Measurements from ENCODE around the gene SLC29A1.

Gene SLC29A1

DNA sequence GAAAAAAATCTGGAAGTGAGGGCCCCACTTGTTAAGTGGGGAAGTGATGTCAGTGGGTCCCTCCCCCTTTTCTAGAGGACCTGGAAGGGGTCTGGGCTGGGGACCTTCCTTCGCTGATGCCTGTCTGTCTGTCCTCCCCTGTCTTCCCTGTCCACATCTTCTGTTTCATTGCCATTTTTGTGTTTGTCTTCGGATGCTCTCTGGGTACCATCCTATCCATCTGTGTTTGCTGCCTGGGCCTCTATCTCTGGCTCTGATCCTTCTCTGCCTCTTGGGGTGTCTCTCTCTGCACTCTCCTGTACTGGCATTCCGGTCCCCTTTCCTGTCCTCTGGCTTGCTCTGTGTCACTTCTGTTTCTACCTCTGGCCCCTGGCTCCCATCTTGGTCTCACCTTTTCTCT lies 49.1 kb downstream of the SLC29A1 start:
- TF ChIP-seq ARNTL (CRISPR knock-in tag; IDR thresholded peaks at IDR 0.05; ENCODE audit: borderline replicate concordance, low read depth) (no peak), TCF4 (CRISPR knock-in tag; IDR thresholded peaks at IDR 0.05; ENCODE audit: borderline replicate concordance) (no peak), ZNF8 (CRISPR knock-in tag; IDR thresholded peaks at IDR 0.05) (no peak)
- ATAC-seq, result no peak

DNA sequence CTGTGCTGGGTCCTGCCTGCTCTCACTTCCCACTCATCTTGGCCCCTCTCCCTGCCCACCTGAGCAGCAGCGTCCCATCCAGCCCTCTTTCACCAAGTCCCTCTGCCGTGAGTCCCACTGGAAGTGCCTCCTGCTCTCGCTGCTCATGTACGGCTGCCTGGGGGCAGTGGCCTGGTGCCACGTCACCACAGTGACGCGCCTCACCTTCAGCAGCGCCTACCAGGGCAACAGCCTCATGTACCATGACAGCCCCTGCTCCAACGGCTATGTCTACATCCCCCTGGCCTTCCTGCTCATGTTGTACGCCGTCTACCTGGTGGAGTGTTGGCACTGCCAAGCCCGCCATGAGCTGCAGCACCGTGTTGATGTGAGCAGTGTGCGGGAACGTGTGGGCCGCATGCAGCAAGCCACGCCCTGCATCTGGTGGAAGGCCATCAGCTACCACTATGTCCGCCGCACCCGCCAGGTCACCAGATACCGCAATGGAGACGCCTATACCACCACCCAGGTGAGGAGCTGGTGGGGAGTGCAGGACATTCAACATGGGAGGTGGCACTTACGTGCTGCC lies 49.7 kb downstream of the SLC29A1 start:
- TF ChIP-seq, protein P1, sequence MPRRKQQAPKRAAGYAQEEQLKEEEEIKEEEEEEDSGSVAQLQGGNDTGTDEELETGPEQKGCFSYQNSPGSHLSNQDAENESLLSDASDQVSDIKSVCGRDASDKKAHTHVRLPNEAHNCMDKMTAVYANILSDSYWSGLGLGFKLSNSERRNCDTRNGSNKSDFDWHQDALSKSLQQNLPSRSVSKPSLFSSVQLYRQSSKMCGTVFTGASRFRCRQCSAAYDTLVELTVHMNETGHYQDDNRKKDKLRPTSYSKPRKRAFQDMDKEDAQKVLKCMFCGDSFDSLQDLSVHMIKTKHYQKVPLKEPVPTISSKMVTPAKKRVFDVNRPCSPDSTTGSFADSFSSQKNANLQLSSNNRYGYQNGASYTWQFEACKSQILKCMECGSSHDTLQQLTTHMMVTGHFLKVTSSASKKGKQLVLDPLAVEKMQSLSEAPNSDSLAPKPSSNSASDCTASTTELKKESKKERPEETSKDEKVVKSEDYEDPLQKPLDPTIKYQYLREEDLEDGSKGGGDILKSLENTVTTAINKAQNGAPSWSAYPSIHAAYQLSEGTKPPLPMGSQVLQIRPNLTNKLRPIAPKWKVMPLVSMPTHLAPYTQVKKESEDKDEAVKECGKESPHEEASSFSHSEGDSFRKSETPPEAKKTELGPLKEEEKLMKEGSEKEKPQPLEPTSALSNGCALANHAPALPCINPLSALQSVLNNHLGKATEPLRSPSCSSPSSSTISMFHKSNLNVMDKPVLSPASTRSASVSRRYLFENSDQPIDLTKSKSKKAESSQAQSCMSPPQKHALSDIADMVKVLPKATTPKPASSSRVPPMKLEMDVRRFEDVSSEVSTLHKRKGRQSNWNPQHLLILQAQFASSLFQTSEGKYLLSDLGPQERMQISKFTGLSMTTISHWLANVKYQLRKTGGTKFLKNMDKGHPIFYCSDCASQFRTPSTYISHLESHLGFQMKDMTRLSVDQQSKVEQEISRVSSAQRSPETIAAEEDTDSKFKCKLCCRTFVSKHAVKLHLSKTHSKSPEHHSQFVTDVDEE (CRISPR knock-in tag; IDR thresholded peaks at IDR 0.05), result no peak
- TF ChIP-seq TCF4 (CRISPR knock-in tag; IDR thresholded peaks at IDR 0.05; ENCODE audit: borderline replicate concordance) (no peak), ISL1 (CRISPR knock-in tag; IDR thresholded peaks at IDR 0.05) (no peak), ZFP30 (CRISPR knock-in tag; IDR thresholded peaks at IDR 0.05) (no peak), SNAI2 (CRISPR knock-in tag; IDR thresholded peaks at IDR 0.05) (no peak), ZNF70 (CRISPR knock-in tag; IDR thresholded peaks at IDR 0.05) (no peak), ESRRG (CRISPR knock-in tag; IDR thresholded peaks at IDR 0.05) (no peak), ZC3H10 (CRISPR knock-in tag; IDR thresholded peaks at IDR 0.05) (no peak), ARNTL (CRISPR knock-in tag; IDR thresholded peaks at IDR 0.05; ENCODE audit: borderline replicate concordance, low read depth) (no peak), CSDC2 (CRISPR knock-in tag; IDR thresholded peaks at IDR 0.05) (no peak), PPARA (CRISPR knock-in tag; IDR thresholded peaks at IDR 0.05; ENCODE audit: borderline replicate concordance) (no peak), OSR1 (CRISPR knock-in tag; IDR thresholded peaks at IDR 0.05) (no peak), ZFP3 (CRISPR knock-in tag; IDR thresholded peaks at IDR 0.05) (no peak), ZNF8 (CRISPR knock-in tag; IDR thresholded peaks at IDR 0.05) (no peak), BACH2 (CRISPR knock-in tag; IDR thresholded peaks at IDR 0.05; ENCODE audit: borderline replicate concordance) (no peak), TOX (CRISPR knock-in tag; IDR thresholded peaks at IDR 0.05; ENCODE audit: borderline replicate concordance) (no peak)
- TF ChIP-seq, protein P2, sequence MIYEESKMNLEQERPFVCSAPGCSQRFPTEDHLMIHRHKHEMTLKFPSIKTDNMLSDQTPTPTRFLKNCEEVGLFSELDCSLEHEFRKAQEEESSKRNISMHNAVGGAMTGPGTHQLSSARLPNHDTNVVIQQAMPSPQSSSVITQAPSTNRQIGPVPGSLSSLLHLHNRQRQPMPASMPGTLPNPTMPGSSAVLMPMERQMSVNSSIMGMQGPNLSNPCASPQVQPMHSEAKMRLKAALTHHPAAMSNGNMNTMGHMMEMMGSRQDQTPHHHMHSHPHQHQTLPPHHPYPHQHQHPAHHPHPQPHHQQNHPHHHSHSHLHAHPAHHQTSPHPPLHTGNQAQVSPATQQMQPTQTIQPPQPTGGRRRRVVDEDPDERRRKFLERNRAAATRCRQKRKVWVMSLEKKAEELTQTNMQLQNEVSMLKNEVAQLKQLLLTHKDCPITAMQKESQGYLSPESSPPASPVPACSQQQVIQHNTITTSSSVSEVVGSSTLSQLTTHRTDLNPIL (CRISPR knock-in tag; IDR thresholded peaks at IDR 0.05; ENCODE audit: low read depth), result no peak
- no peak for ATAC-seq

DNA sequence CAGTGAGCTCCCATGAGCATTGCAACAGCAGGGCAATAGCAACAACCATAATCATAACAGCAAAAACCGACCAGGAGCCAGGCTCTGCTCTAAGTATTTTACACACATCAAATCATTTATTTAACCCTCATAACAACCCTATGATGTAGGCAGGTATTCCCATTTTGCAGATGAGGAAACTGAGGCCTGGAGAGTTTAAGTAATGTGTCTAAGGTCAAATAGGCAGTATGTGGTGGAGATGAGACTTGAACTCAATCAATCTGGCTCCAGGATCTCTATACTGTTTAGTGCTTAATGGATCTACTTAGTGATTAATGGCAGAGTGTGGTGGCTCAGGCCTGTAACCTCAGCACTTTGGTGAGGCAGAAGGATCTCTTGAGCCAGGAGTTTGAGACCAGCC lies 50.2 kb downstream of the SLC29A1 start:
- TF ChIP-seq TCF4 (CRISPR knock-in tag; IDR thresholded peaks at IDR 0.05; ENCODE audit: borderline replicate concordance) (no peak), ZFP3 (CRISPR knock-in tag; IDR thresholded peaks at IDR 0.05) (no peak), ARNTL (CRISPR knock-in tag; IDR thresholded peaks at IDR 0.05; ENCODE audit: borderline replicate concordance, low read depth) (no peak), PPARA (CRISPR knock-in tag; IDR thresholded peaks at IDR 0.05; ENCODE audit: borderline replicate concordance) (no peak), ZNF8 (CRISPR knock-in tag; IDR thresholded peaks at IDR 0.05) (no peak), ESRRG (CRISPR knock-in tag; IDR thresholded peaks at IDR 0.05) (no peak), ZNF70 (CRISPR knock-in tag; IDR thresholded peaks at IDR 0.05) (no peak), BACH2 (CRISPR knock-in tag; IDR thresholded peaks at IDR 0.05; ENCODE audit: borderline replicate concordance) (no peak), CSDC2 (CRISPR knock-in tag; IDR thresholded peaks at IDR 0.05) (no peak), SNAI2 (CRISPR knock-in tag; IDR thresholded peaks at IDR 0.05) (no peak), OSR1 (CRISPR knock-in tag; IDR thresholded peaks at IDR 0.05) (no peak), ZC3H10 (CRISPR knock-in tag; IDR thresholded peaks at IDR 0.05) (no peak), GLIS3 (CRISPR knock-in tag; IDR thresholded peaks at IDR 0.05) (no peak)
- TF ChIP-seq, protein P3, sequence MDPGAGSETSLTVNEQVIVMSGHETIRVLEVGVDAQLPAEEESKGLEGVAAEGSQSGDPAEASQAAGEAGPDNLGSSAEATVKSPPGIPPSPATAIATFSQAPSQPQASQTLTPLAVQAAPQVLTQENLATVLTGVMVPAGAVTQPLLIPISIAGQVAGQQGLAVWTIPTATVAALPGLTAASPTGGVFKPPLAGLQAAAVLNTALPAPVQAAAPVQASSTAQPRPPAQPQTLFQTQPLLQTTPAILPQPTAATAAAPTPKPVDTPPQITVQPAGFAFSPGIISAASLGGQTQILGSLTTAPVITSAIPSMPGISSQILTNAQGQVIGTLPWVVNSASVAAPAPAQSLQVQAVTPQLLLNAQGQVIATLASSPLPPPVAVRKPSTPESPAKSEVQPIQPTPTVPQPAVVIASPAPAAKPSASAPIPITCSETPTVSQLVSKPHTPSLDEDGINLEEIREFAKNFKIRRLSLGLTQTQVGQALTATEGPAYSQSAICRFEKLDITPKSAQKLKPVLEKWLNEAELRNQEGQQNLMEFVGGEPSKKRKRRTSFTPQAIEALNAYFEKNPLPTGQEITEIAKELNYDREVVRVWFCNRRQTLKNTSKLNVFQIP (CRISPR knock-in tag; IDR thresholded peaks at IDR 0.05; ENCODE audit: borderline replicate concordance, low read depth), result no peak
- TF ChIP-seq, protein P2 (CRISPR knock-in tag; IDR thresholded peaks at IDR 0.05; ENCODE audit: low read depth), result no peak
- TF ChIP-seq, protein P4, sequence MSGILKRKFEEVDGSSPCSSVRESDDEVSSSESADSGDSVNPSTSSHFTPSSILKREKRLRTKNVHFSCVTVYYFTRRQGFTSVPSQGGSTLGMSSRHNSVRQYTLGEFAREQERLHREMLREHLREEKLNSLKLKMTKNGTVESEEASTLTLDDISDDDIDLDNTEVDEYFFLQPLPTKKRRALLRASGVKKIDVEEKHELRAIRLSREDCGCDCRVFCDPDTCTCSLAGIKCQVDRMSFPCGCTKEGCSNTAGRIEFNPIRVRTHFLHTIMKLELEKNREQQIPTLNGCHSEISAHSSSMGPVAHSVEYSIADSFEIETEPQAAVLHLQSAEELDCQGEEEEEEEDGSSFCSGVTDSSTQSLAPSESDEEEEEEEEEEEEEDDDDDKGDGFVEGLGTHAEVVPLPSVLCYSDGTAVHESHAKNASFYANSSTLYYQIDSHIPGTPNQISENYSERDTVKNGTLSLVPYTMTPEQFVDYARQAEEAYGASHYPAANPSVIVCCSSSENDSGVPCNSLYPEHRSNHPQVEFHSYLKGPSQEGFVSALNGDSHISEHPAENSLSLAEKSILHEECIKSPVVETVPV (CRISPR knock-in tag; IDR thresholded peaks at IDR 0.05), result no peak

More for the DNA sequence above, 50.2 kb downstream of the SLC29A1 start:
- no peak for ATAC-seq
